Measurements from ENCODE around the gene ATAD5.

DNA sequence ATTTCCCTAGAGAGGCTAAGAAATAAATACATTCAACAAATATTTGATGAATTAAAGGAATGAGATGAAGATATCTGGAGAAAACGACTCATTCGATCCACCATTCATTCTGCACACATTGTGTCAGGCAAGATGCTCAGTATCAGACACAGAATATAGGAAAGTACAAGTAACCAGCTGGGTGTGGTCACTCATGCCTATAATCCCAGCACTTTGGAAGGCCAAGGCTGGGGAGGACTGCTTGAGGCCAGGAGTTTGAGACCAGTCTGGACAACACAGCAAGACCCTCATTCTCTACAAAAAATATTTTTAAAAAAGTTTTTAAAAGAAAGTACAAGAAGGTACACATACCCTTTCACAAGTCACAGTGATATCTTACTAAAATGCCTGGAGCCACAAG, 49.6 kb upstream of the ATAD5 start:
- TF ChIP-seq, protein P1, sequence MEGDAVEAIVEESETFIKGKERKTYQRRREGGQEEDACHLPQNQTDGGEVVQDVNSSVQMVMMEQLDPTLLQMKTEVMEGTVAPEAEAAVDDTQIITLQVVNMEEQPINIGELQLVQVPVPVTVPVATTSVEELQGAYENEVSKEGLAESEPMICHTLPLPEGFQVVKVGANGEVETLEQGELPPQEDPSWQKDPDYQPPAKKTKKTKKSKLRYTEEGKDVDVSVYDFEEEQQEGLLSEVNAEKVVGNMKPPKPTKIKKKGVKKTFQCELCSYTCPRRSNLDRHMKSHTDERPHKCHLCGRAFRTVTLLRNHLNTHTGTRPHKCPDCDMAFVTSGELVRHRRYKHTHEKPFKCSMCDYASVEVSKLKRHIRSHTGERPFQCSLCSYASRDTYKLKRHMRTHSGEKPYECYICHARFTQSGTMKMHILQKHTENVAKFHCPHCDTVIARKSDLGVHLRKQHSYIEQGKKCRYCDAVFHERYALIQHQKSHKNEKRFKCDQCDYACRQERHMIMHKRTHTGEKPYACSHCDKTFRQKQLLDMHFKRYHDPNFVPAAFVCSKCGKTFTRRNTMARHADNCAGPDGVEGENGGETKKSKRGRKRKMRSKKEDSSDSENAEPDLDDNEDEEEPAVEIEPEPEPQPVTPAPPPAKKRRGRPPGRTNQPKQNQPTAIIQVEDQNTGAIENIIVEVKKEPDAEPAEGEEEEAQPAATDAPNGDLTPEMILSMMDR (IDR thresholded peaks at IDR 0.05), result no peak
- TF ChIP-seq POLR2A (IDR thresholded peaks at IDR 0.05), result no peak

Measured in breast epithelium (tissue), 3 donors.